HG03175 (cell line): ENCODE data around the gene TTLL1.
A peak's percentile ranks its signal among the peaks of the same experiment; 100 is the strongest.

Experiments used
- ATAC-seq: cut with Tn5 transposase; IDR thresholded peaks from one replicate; pipeline ENCODE4 v1.9.1; 2021; ENCODE audit warnings: mild to moderate bottlenecking, moderate library complexity; ENCODE audit not compliant: unreplicated experiment

Gene TTLL1

DNA sequence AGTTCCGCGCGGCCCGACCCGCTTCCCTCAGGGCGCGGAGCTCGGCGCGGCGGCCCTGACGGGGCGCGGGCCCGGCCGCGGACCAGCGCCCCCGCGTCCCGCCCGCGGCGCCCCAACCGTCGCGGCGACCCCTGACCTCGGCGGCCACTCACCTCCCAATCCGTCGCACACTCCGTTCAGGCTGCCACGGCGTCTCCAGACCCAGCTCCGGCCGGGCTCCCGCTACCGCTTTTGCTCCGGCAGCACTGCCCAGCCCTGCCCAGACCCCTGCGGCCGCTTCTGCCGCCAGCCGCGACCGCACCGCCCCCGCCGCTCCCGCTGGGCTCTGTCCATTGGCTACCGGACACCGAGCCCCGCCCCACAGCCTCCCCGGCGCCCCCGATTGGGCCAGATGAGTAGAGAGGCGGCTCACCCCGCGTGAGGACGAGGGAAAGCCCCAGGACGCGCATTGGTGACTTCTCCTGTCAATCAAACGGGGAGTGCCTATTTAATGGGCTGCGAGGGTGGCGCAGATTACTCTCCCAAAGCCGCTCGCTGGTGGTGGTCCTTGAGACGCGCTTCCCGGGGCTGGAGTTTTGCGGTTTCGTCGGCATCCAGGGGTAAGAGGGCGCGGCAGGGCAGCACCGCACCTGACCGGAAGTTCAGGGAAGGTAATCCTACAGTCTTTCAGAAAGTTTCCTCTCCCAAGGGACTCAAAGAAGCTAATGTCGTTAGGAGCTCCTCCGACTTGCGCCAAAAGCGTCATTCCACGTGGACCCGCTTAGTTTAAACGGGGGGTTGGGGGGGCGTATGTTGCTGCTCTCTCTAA is 74.1 kb downstream of the TTLL1 start, which contains the start of gene PACSIN2:
PACSIN2 (minus strand) TSS at position 281 of the 808 bp plus-strand sequence. CDS start 103,069 bp downstream, outside the sequence.
- ATAC-seq: peak; percentile 95

- peak; percentile 12 for ATAC-seq
These were observed 74.8 kb downstream of the TTLL1 start for GRCh38 chr22:43014316-43014868.

DNA sequence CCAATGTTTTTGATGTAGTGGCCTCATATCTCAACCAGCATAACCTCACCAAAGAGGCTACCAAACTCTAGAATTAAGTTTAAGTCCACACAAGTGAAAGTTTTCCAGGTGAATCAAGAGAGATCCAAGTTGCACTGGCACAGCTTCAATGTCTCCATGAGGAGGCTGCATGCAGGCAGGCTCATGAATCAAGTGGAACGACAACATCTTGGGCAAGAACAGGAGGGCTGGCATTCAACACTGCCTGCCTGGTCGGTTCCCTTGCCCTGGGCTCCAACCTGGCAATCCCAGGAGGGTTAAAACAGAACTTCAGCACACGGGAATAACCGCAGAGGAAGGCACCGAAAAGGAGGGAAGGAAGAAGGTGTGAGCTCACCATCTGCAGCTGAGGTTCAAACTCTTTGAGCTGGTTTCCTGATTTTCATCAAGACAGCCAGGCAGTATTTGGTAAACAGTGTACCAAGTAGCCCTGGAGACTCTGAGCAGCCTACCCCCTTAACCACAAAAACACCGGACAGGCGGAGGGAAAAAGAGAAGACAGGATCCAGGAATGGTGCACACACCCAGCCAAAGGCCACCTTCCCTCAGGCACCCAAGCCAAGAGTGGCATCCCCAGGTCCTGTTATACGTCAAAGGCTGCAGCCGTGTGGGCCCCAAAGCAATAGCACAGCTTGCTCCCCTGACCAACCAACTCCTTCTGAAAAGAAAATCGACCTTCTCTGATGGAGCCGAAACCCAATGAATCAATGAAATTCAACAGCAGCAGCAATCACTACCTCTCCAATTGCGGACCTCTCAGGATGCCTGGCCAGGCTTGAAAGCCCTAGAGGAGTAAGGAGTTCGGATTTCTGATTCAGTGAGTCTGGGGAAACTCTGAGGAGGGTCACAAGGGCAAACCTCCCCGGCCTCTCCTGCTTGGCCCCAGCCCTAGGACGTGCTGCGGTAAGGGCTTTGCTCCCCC is 75.6 kb downstream of the TTLL1 start:
- ATAC-seq: no peak

DNA sequence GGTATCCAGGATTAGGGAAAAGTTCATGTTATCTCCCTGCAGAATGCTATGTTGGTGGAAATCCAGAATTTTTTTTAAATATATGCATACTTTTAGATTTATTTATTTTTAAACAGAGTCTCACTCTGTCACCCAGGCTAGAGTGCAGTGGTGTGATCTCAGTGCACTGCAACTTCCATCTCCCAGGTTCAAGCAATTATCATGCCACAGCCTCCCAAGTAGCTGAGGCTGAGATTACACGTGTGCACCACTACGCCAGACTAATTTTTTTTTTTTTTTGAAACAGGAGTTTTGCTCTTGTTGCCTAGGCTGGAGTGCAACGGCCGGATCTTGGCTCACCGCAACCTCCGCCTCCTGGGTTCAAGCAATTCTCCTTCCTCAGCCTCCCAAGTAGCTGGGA is 76.8 kb downstream of the TTLL1 start:
- no peak for ATAC-seq

- ATAC-seq: no peak
These were observed 78.1 kb downstream of the TTLL1 start for GRCh38 chr22:43011079-43011478.

DNA sequence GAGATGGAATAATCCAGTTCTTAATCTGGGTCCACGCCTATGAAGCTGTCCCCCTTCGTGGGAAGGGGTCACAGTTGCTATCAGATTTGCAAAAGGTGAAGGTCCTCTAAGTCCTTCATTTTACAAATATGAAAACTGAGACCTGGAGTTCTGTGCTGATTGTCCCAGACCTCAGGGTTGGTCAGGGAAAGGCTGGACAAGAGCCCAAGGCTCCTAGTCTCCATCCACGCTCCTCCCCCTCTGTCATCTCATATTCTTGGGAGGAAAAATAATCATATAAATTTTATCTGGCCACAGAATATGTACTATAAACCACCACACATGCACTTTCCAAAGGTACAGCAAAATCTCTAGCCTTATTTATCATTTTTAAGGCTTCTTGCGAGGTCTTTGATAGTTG is 79.7 kb downstream of the TTLL1 start:
- no peak for ATAC-seq

DNA sequence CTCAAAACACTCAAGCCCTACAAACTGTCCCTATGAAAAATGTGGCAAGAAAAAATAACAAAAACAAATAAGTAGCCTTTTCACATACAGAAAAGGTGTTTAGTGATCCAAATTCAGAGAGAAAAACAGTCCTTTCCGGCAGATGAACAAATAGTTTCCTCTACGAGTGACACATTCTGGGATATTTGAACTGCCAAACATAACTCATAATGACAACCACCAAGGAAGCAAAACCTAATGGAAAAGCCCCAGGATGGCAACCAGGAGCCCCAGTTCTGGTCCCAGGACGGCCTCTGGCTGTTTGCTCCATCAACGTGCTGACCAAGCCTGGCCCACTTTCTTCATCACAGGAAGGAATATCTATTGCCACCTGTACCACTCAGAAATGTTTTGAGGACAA is 80.3 kb downstream of the TTLL1 start:
- no peak for ATAC-seq

- no peak for ATAC-seq
These were observed 80.7 kb downstream of the TTLL1 start for GRCh38 chr22:43008509-43008908.

DNA sequence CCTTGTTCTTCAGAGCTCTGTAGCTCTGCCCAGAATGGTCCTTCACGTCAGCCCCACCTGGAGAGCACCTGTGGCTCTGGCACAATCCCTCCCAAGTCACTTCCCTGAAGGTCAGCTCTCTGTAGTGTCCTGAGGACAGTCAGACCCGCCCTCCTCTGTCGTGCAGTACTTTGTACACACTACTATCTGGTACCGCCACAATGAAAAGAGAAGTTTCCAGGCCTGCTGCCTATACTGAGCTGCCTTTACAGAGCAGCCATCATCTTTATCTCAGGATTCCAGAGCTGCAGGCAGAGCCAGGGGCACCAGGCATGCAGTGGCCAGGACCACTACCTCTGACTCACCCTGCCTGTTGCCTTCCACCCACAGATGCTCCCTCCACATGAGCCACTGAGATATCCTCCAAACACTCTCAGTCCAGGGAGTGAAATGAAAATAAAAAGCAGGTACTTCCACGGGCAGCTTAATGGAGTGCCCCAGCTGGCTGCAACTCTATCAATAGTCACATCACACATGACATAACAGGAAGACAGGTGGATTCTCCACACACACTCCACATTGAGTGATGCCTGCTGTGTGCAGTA is 81.6 kb downstream of the TTLL1 start:
- no peak for ATAC-seq

- ATAC-seq: no peak
These were observed 82.4 kb downstream of the TTLL1 start for GRCh38 chr22:43006753-43007152.

DNA sequence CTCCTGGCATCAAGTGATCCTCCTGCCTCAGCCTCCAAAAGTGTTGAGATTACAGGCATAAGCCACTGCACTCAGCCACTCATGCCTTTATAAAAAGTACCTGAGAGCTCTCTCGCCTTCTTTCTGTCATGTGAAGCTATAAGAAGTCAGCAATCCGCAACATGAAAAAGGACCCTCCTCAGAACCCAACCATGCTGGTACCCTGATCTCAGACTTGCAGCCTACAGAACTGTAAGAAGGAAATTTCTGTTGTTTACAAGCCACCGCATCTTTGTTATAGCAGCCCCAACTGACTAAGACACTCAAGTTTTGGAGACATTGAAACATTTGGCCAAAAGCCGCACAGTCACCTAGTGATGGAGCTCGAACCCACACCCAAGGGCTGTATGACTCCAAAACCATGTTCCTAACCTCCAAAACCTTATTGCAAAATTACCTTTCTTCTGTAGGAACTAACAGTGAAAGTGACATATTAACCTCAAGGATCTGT is 83.1 kb downstream of the TTLL1 start:
- no peak for ATAC-seq

DNA sequence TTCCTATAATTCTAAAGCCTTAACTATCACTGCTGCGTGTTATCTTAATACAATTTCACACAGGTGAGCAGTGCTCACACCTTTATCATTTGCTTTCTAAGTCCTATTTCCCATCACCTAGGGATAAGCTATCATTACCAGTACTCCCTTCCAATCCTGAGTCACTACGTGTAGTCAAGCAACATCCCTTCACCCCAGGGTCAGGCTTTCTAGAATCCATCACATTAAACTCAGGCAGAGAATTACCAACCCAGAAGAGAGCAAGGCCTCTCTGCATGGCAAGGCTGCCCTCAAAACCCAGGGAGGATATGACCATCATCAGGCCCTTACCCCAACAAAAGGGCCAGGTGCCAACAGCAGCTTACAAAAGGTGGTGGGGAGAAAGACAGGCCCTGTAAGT is 84.1 kb downstream of the TTLL1 start:
- no peak for ATAC-seq

DNA sequence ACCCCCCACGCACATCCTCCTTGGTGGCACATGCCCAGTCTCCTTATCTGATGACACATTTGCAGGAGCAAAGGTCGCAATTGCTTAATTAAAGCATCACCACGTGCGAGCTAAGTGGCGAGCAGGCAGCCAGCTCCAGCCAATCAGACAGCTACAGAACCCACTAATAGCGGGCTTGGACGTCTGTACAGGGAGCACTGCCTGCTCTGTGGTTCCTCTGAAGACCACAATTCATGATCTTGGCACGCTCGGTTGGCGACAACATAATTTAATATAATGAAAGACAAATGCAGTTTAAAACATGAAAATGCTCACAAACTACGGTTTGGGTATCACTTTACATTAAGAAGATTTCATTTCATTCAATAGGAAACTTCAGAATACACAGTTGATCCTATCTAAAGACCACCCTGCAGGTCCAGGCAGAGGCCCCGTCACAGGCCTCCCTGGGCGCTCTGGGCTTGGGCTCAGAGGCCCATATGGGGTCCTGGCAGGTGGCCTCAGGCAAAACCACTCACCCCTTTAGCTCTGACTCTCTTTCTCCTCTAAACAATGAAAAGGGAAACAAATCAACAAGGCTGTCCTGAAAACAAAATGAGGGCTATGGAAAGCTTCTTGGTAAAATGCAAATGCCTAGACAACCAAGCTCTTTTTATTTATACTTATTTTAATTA is 84.7 kb downstream of the TTLL1 start:
- no peak for ATAC-seq

DNA sequence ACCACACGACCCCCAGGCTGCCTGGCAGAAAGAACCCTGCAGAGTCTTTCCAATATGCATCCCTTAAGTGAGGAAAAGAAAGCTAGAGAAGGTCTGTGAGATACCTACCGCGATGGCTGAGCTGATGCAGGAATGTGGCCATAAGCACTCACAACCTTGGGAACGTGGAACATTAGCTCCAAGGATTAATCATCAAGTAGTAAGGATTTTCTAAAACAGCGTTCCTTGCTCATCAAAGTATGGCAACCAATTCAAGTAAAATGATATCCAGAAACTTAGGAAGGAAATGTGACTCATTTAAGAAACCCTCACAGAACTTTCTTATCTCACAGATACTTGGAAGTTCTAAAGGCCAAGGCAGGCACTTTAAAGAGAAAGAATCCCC is 87.0 kb downstream of the TTLL1 start:
- no peak for ATAC-seq

DNA sequence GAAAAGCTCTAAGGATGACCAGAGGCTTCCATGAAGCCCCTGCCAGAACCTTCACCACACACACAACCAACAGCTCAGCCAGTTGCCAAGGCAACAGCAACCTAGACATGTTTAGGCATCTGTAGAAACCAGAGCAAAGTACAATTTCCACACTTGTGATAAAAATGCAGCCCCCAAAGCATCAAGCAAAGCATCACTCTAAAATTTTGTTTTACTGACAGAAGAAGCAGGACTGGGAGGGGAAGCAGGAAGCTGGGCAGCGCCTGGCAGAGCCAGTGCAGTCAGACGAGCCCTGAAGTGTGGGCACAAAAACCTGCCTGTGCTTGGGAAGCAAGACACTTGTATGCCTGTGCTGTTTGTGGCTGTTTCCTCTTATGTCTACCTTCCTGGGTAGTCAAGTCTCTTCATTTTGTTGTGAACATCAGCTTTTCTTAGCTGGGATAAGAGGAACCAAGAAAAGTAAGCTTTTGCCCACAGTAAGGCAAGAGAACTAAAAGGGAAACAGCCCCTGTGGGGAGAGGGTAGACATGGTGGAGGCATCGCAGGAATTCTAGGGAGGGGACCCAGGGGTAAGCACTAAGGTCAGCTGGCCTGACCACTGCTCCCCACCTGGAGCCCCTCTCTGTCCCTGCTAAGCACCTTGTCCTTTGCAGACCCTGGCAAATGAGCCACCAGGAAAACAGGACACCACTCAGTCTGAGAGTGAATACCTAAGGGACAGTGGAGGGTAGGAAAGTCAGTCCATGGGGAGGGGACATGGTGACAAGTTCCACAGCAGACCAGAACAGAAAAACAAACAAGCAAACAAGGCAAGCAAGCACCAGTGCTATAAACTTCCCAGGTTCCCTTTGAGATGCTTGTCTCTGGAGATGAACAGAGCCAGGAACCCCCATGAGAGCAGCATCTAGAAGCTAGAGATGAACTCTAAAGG is 87.7 kb downstream of the TTLL1 start:
- ATAC-seq: no peak

DNA sequence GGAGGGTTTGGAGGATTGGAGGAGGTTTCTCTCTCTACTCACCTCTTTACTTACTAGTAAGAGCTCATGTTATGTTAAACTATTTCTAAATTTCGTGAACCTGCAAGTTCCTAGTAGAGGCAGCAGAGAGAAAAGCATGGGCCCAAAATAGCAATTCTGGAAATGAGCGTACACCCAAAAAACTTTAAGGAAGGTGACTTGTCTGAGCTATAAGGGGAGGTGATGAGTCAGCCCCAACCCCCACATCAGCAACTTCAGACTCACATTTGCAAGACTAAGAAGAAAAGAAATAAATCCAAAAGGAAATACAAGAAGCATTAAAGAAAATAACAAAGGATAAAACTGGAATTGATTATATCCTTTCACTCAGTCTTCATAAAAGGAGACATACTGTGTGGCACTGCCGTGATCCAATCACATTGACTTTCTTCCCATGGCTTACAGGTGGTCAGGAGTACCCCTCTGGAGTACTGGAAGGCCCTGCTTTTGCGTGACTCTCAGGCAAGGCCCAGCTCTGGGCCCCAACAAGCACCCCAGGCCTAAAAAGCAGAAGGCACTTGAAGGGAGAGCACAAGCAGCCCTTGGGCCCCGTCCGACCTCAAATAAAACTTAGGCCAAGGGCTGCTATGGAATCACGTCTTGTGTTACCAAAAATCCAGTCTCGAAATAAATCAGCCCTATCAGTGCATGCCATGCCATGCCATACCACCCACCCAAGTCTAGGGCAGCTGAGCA is 88.6 kb downstream of the TTLL1 start:
- ATAC-seq: no peak

- no peak for ATAC-seq
These were observed 91.6 kb downstream of the TTLL1 start for GRCh38 chr22:42997582-42998090.

- no peak for ATAC-seq
These were observed 92.4 kb downstream of the TTLL1 start for GRCh38 chr22:42996646-42997365.
